ENCODE results near the gene U2AF1. TPM values are rescaled to one million over a fixed set of nuclear protein-coding genes. Genes with fewer than 3 reads are reported as not detected.
"Not testable (repeated sequence)": the region's sequence is repeated elsewhere in the genome, so short reads cannot be mapped to it uniquely, and the experiment has no call there.

Gene U2AF1
- total RNA-seq, 1 donor from 2014 or later = 16.7 TPM

- DNase-seq (ENCODE audit: low read depth in 2 of 2) = not testable (repeated sequence)
These were observed 30.7 kb downstream of the U2AF1 start for GRCh38 chr21:43076643-43077042.

GRCh38 chr21:43076023-43076637 is 31.2 kb downstream of the U2AF1 start:
- DNase-seq (ENCODE audit: low read depth in 2 of 2) = not testable (repeated sequence)

DNA sequence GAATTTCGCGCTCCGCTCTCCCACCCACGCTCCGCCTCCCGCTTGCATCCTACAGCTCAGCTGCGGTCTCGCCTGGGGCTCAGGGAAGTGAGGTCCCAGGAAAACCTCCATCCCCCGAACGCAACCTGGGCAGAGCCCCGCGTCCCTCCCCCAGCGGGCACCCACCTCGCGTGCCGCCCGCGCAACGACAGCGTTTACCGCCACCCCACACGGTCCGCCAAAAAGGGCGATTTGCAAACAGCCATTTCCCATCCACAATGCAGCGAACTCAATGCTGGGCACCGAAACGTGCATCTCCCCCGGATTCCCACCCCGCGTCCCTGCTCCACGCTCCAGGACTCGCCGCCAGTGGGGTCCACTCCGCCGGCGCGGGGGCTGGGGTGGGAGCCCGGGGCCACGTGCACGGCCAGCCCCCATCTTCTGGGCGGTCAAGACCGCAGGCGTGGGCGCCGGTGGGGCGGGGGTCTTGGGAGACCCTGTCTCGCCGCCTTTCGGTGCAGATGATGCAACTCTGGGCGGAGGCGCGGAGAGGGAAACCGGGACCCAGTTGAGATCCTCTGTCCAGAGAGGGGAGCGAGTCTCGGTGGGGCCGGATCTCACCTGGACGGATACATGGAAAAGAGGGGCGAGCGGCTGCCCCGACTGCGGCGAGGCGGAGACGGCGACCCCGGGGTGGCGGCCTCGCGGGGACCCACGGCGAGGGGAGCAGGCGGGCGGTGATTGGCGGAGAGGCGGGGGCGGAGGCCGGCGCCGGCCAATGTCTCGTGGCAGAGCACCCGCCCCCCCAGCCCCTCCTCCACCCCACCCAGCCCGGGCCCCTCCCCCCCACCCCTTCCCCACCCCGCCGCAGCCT is 32.0 kb downstream of the U2AF1 start, which contains the start of gene CBS:
Gene CBS, minus strand, starts transcription at position 666 of the 853 bp plus-strand sequence. CDS start 3,642 bp downstream, outside the sequence.
- DNase-seq (ENCODE audit: low read depth in 2 of 2) = not testable (repeated sequence)

DNA sequence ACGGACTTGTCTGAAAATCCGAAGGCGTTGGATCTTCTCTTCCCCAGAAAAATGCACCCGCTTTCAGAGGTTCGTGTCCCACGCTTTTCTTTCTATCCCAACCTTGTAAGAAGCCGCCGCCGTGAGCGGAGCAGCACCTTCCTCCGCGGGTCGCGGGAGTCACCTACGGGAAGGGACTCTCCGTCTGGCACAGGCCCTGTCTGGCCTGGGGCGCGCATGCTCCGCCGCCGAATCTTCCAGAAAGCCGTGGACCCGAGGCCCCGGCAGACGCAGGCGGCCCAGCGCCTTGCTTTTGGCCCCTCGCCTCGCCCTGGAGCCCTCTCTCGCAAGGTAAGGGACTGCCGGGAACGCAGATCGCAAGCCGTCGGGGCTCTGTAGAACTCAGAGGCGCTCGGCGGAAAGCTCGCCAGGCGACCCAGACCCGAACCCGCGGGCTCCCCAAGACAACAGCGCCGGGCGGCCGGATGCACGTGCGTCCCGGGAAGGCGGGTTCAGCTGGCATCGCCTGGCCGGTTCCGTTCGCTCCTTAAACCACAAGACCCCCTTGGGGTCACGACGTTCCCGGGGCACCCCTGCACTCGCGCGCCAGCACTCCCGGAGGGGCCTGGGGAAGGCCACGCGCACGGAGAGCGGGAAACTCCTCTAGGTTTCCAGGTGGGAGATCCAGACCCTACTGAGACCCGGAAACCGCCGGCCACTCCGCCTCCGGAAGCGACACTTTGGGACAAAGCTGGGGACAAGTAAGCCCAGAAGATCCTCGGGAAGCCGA is 32.8 kb downstream of the U2AF1 start:
- DNase-seq (ENCODE audit: low read depth in 2 of 2) = not testable (repeated sequence)

GRCh38 chr21:43072742-43073141 is 34.6 kb downstream of the U2AF1 start:
- DNase-seq (ENCODE audit: low read depth in 2 of 2) = not testable (repeated sequence)

DNA sequence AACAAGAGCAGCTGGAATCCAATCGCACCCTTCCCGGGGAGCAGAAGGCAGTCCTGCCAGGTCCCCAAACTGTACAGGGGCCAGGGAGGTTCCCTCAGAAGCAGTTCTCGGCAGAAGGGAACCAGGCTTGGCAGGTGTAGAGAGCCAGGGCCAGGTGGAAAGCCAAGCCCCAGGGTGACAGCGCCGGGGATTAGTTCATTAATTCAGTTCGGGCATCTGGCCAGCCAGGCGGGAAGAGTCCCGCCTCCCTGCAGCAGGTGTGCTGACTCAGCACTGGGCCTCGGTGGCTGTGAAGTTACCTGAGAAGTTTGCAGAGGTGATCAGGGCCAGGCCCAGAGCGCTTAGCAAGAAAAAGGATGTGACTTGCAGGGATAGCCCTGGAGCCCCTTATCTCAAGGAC is 37.7 kb downstream of the U2AF1 start:
- DNase-seq (ENCODE audit: low read depth in 2 of 2) = not testable (repeated sequence)

- DNase-seq (ENCODE audit: low read depth in 2 of 2) = not testable (repeated sequence)
These were observed 39.3 kb downstream of the U2AF1 start for GRCh38 chr21:43068065-43068464.

DNA sequence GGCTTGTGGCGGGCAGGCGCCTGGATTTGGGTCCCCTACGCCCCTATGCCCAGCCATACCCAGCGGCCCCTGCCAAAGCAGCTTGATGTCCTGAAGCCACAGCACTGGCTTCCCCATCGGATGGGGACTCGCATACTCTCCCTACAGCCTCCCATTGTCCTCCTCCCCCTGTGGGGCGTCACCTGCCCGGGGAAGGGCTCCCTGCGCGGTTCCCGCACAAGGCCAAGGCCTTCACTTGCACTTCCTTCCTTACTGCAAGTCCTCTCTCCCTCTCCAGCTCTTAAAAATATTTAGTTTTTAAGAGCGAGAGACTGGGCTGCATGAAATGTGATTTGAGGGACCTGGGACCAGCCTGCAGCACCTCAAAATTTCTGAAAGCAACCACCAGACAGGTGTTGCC is 40.7 kb downstream of the U2AF1 start:
- not testable (repeated sequence) for DNase-seq (ENCODE audit: low read depth in 2 of 2)

- DNase-seq (ENCODE audit: low read depth in 2 of 2) = not testable (repeated sequence)
These were observed 41.4 kb downstream of the U2AF1 start for GRCh38 chr21:43065991-43066390.

DNA sequence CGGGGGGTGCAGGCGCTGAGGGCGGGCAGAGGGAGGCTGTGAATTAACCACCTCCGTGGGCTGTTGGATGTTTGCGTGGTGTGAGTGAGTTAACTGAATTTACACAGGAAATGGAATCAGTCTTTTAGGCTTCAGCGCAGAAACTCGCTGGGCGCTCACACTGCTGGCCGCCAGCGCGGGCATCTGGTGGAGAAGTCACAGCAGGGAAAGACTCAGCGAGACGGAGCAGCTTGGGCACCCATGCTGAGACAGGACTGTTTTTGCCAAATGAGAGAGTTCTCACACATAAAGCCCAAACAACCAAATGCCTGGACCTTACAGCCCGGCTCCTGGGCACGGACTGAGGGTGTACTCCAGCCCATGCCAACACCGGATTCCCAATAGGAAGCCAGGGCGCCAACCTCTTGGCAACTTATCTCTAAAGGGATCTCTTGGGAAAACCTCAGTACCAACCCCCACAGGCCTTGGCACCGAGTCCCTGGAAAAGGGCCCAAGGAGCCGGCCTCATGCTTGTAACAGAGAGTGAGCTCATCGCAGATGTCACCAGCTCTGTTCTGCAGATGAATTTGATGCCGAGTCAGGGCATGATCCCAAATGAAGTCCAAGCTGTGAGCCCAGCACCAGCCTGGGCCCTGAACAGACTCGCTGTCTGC is 43.0 kb downstream of the U2AF1 start:
- not testable (repeated sequence) for DNase-seq (ENCODE audit: low read depth in 2 of 2)

DNA sequence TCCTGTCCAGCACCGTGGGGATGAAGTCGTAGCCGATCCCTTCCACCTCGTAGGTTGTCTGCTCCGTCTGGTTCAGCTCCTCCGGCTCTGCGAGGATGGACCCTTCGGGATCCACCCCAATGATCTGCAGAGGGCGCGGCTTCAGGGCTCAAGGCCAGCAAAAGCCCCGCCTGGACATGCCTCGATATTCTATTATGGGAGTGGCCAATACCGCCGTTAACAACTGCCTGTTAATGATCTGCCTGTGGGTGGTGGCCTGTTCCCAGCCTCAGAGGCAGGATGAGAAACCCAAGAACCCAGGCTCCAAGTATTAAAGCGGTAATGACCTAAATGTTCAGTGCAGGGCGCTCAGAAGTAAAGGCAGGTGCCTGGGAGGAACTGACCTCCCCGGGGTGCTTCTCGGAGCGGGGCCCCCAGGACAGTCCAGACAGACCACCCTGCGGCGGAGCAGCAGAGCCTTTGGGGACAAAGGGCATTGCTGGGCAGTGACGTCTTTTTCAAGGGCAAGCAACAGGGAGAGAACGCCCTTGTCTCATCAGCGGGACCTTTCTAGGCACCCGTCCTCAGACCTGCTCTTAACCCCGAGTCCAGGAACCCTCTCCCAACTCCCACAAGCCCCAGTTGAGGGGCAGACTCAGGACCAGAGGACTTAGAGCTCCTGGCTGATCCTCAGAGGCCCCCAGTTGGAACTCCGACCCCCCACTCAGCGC is 44.3 kb downstream of the U2AF1 start:
- DNase-seq (ENCODE audit: low read depth in 2 of 2) = not testable (repeated sequence)

GRCh38 chr21:43053112-43053511 is 54.3 kb downstream of the U2AF1 start:
- DNase-seq (ENCODE audit: low read depth in 2 of 2) = not testable (repeated sequence)

- peak in 1 of 2 donors; percentile 11 for DNase-seq (ENCODE audit: low read depth in 2 of 2)
These were observed 61.2 kb downstream of the U2AF1 start for GRCh38 chr21:43045876-43046821.

DNA sequence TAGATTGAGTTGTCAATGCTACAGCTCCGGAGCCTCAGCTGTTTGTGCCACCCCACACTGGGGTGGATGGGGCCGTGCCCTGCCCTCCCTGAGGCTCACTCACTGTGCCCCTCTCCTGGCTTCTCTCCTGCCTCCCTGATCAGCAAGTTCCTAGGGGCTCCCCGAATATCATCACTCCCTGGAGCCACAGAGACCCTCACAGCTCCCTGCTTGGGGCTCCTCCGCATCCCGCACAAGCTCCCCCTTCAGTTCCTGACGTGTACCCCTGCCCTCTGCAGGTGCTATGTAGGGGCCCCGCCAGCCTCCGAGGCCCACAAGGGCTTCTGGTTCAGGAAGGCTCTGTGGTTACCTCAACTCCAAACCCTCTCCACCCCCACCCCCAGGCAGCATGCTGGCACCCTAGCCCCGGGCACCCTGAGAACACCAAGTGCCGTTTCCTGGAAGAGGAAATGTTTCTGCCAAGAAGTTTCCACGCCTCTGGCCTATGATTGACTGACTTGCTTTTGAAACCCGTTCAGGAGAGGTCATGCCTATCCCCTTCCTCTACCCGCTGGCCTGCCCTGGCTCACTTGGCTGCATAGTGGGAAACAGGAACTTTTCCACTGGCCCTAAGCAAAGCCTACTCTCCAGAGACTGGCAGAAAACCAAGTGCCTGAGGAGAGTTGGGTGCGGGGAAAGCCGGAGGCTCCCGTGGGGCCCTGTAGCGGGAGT is 62.0 kb downstream of the U2AF1 start:
- not testable (repeated sequence) for DNase-seq (ENCODE audit: low read depth in 2 of 2)

GRCh38 chr21:43044547-43044946 is 62.8 kb downstream of the U2AF1 start:
- not testable (repeated sequence) for DNase-seq (ENCODE audit: low read depth in 2 of 2)

- DNase-seq (ENCODE audit: low read depth in 2 of 2) = not testable (repeated sequence)
These were observed 64.1 kb downstream of the U2AF1 start for GRCh38 chr21:43043291-43043690.
